Fibroblast of upper back skin (primary cell): ENCODE results near the gene LENG8.
A peak's percentile ranks its signal among the peaks of the same experiment; 100 is the strongest.
"Not testable (repeated sequence)": the region's sequence is repeated elsewhere in the genome, so short reads cannot be mapped to it uniquely, and the experiment has no call there.

Source experiments
- DNase-seq: peaks from one replicate; pipeline ENCODE4 v3.0.0-alpha.2; 2013

LENG8 gene

GRCh38 chr19:54444737-54445136, 4.3 kb upstream of the LENG8 start:
- DNase-seq: no peak

- not testable (repeated sequence) for DNase-seq
These were observed 2.6 kb upstream of the LENG8 start for GRCh38 chr19:54446349-54446748.

- DNase-seq: peak; percentile 46
These were observed 792 bp upstream of the LENG8 start for GRCh38 chr19:54448040-54448773.

DNA sequence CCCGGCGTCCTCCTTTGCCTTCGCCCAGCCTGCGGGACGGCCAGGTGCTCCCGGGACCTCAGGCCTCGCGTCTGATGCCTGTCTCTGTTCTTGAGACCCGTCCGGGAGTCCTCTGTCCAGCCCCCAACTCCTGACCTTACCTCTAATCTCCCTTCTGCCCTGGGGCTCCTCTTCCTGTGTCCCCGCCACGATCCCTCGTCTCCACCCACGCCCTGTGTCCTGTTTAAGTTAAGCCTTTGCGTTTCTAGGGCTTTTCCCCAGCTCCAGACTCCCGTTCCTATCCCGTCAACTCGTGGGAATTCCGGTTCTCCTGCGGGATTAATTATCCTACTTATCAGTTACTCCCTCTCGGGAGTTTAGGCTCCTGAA, 686 bp downstream of the LENG8 start:
- DNase-seq: no peak

GRCh38 chr19:54451331-54451871, 2.4 kb downstream of the LENG8 start:
- no peak for DNase-seq

DNA sequence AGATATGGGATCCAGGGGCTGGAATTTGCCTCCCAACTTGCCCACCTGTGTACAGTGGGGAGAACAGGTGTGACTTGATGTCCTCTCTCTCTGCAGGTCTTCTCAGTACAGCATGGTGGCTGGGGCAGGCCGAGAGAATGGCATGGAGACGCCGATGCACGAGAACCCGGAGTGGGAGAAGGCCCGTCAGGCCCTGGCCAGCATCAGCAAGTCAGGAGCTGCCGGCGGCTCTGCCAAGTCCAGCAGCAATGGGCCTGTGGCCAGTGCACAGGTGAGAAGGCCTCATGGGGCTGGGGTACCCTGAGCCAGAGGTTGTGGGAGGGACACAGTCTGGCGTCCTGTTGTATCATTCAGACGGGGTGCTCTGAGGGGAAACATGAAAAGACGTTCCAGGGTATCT, 3.0 kb downstream of the LENG8 start:
- DNase-seq: no peak

- DNase-seq: no peak
These were observed 3.6 kb downstream of the LENG8 start for GRCh38 chr19:54452626-54453025.

- no peak for DNase-seq
These were observed 5.2 kb downstream of the LENG8 start for GRCh38 chr19:54453921-54454780.

DNA sequence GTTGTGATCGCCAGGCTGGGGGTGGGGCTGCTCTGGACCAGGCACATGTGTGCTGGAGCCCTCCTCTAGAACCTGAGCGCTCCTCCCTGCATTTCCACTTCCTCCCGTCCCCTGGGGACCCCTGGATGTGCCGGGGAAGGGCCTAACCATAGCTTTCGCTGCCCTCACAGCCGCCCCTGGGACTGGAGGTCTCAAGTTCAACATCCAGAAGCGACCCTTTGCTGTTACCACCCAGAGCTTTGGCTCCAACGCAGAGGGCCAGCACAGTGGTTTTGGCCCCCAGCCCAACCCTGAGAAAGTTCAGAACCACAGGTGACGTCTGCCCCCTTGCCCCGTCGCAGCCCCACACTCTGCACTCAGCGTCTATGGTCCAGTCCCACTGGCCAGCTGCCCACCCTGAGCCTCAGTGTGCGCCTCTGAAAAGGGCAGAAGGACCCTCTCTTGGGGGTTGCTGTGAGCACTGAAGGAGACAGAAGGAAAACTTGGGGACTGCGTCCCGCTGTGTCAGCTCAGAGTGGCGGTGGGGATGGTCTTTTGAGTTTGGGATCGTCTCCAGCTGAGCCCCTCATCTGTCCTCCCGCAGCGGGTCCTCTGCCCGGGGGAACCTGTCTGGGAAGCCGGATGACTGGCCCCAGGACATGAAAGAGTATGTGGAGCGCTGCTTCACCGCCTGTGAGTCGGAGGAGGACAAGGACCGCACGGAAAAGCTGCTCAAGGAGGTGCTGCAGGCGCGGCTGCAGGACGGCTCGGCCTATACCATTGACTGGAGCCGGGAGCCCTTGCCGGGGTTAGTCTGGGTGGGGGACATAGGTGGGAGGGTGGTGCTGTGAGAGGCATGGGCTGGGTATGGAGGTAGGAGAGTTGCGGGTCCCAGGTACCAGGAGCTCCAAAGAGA, 6.0 kb downstream of the LENG8 start:
- DNase-seq: no peak

GRCh38 chr19:54455786-54456422, 6.9 kb downstream of the LENG8 start:
- DNase-seq: no peak

DNA sequence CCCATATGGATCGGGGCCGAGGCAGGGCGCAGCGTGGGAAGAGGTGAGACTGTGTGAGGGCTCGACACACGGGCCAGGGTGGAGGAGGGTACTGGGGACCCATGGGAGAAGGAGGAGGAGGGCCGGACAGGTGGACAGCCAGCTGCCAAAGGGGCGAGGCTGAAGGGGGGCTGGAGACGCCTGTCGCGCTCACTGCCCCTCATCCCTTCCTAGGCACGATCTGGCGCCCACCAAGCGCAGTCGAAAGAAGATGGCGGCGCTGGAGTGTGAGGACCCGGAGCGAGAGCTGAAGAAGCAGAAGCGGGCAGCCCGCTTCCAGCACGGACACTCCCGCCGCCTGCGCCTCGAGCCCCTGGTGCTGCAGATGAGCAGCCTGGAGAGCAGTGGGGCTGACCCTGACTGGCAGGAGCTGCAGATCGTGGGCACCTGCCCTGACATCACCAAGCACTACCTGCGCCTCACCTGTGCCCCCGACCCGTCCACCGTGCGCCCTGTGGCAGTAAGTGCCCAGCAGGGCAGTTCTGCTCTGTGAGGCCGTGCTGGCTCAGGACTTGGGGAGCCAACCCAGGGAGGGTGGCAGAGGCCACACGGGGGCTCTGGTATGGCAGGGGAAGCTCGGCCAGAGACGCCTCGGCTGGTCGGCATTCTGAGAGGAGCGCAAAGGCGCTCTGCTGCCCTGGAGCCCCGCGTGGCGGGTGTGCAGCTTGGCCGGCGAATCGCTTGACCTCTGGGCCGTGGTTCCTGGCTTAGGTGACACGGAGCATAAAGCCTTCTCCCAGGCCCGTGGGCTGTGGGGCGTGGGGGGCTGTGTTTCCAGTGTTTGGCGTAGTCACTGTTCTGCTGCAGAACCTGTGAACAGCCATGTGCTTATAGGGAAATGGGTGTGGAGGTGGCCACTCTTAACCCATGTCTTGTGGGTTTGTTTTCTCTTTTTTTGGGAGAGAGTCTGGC, 7.7 kb downstream of the LENG8 start:
- no peak for DNase-seq

DNA sequence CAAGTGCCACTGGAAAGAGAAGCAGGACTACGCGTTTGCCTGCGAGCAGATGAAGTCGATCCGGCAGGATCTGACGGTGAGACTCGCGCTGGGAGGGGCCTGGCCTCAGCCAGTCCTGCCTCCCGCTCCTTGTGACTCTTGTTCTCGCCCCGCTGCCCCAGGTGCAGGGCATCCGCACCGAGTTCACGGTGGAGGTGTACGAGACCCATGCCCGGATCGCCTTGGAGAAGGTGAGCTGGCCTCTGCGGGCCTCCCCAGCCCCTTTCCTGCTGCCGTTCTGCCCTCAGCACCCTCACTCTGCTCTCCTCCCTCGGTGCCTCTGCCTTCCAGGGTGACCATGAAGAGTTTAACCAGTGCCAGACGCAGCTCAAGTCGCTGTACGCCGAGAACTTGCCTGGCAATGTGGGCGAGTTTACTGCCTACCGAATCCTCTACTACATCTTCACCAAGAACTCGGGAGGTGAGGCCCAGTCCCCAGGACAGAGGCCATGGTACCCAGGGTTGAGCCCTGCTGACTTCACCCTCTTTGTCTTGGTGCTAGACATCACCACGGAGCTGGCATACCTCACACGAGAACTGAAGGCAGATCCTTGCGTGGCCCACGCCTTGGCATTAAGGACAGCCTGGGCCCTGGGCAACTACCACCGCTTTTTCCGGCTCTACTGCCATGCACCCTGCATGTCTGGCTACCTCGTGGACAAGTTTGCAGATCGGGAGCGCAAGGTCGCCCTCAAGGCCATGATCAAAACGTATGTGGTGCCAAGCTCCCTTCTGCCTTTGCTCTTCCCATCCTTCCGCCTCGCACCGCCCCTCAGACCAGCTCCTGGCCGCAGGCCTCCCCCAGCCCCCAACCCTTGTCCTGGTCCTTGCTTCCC, 9.0 kb downstream of the LENG8 start:
- DNase-seq: no peak

GRCh38 chr19:54458648-54459281, 9.8 kb downstream of the LENG8 start:
- DNase-seq: no peak

- DNase-seq: no peak
These were observed 10.6 kb downstream of the LENG8 start for GRCh38 chr19:54459282-54460229.

DNA sequence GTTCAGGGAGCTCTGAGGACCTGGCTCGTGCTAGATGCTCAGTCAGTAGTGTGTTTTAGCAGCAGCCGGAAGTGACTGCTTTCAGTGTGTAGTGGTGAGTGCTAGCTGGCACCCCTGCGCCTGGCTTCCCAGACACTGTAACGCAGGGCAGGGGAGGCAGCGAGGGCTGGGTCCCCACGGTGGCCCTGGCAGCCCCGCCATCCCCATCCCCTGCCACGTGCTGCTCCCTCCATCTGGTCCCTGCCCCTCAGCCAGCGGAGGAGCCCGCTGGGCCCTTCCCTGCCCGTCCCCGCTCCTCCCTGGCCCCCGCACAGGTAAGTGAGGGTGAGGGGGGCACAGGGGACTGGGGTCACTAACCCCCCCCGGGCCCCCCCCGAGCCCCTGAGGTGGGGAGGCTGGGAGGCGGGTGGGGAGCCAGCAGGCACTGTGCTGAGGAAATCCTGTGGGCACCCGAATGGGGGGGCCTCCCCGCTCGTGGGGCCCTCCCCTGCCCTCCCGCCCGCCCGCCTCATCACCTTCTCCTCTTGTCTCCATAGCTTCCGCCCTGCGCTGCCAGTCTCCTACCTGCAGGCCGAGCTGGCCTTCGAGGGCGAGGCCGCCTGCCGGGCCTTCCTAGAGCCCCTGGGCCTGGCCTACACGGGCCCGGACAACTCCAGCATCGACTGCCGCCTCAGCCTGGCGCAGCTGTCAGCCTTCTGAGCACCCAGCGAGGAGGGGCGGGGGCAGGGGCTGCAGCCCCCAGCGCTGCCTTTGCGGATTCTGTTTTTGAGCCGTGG, 11.4 kb downstream of the LENG8 start:
- DNase-seq: no peak

GRCh38 chr19:54461210-54461609, 12.2 kb downstream of the LENG8 start:
- DNase-seq: no peak

DNA sequence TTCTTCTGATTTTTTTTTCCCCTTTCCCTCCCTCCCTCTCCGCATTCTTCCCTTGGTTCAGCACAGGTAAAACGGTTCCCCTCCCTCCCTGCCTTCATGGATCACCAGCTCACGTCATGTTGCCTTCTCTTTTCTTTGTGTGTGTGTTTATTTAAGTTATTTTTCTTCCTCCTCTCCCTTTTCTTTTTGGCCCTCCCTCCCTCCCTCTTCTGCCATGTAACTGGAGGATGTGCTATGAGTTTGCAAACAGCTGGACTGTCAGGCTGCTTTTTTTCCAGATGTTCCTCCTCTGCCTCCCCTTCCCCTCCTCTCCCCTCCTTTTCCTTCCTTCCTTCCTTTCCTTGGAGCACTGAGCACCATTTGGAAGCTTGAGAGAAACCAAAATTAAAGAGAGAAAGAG, 12.6 kb downstream of the LENG8 start:
- DNase-seq: no peak
